A549 (cell line): Measurements from ENCODE around the gene ANK2. TPM values are rescaled to one million over a fixed set of nuclear protein-coding genes. Genes with fewer than 3 reads are reported as not detected.

Source experiments
- ATAC-seq, 2 experiments: fragments of 200-7000 bp in 1 of 2; fragments of >200 bp in 1 of 2; cut with Nextera tagmentation in 1 of 2; cut with Tn5 transposase in 1 of 2; 3 replicates each; pipeline versions ENCODE4 v1.8.0 to v1.9.1; 2018 to 2020; ENCODE audit warnings: mild to moderate bottlenecking in 1 of 2, moderate library complexity in 1 of 2
- CTCF ChIA-PET: fragments of 300-600 bp; sonication (Branson Sonifier 250); formaldehyde crosslinking; extraction: SDS; loops from one replicate; lab custom pipeline; 2021; ENCODE audit warnings: antibody characterized with exemption, inconsistent platforms; lab: Yijun Ruan, JAX
- POLR2A ChIA-PET: fragments of 350-600 bp; formaldehyde crosslinking; extraction: SDS; loops from one replicate; lab custom pipeline; 2021; ENCODE audit warnings: antibody characterized with exemption, inconsistent platforms; lab: Yijun Ruan, JAX
- DNase-seq, 2 experiments: peaks; one replicate each; pipeline versions ENCODE4 v3.0.0 to v3.0.0-alpha.2; 2011 to 2016; ENCODE audit warnings: low read depth in 1 of 2, low spot score in 1 of 2
- FAIRE-seq: peaks from 2 replicates; lab custom pipeline; 2011; peaks lifted over from hg19 to GRCh38; lab: Jason Lieb, UNC
- H3K27ac ChIP-seq, 2 experiments: fragments of >200 bp; sonication (Bioruptor Twin); formaldehyde crosslinking; 3 replicates each; pipeline ENCODE4 v1.5.1; 2016 to 2017
- H3K4me1 ChIP-seq: fragments of >200 bp; sonication (Bioruptor Twin); formaldehyde crosslinking; 3 replicates; pipeline ENCODE4 v1.6.1; 2016
- H3K4me2 ChIP-seq: fragments of >200 bp; sonication (Bioruptor Twin); formaldehyde crosslinking; 3 replicates; pipeline ENCODE4 v1.6.1; 2016
- H3K4me3 ChIP-seq: fragments of >200 bp; sonication (Bioruptor Twin); formaldehyde crosslinking; 3 replicates; pipeline ENCODE4 v1.5.1; 2016
- H3K9me3 ChIP-seq: fragments of >200 bp; sonication (Bioruptor Twin); formaldehyde crosslinking; 3 replicates; pipeline ENCODE4 v1.6.1; 2016
- BHLHE40 ChIP-seq: IDR thresholded peaks from 2 replicates; pipeline ENCODE4 v1.6.1; 2012; ENCODE audit warnings: low read depth, low read length, inconsistent platforms
- CEBPB ChIP-seq, 2 experiments: fragments of >200 bp in 1 of 2; sonication (Bioruptor Twin) in 1 of 2; formaldehyde crosslinking in 1 of 2; IDR thresholded peaks; 2 replicates each; pipeline ENCODE4 v1.6.1; 2012 to 2016
- CHD2 ChIP-seq: fragments of 150-350 bp; IDR thresholded peaks from 2 replicates; pipeline ENCODE4 v1.6.1; 2014; ENCODE audit warnings: low read length; ENCODE audit not compliant: partially characterized antibody
- ELK1 ChIP-seq: fragments of 150-350 bp; IDR thresholded peaks from 2 replicates; pipeline ENCODE4 v1.6.1; 2014; ENCODE audit warnings: low read depth, mild to moderate bottlenecking, low read length
- EP300 ChIP-seq, 2 experiments: fragments of >200 bp; sonication (Bioruptor Twin); formaldehyde crosslinking; IDR thresholded peaks; 2 replicates in 1 of 2; 3 replicates in 1 of 2; pipeline ENCODE4 v1.6.1; 2016 to 2017
- FOSB ChIP-seq: fragments of 250-450 bp; sonication (Bioruptor Pico); IDR thresholded peaks from 2 replicates; pipeline ENCODE4 v1.5.0; 2020; ENCODE audit warnings: mild to moderate bottlenecking, moderate library complexity
- FOXS1 ChIP-seq: fragments of 250-450 bp; sonication (Bioruptor Pico); IDR thresholded peaks from 2 replicates; pipeline ENCODE4 v1.5.0; 2020; ENCODE audit warnings: mild to moderate bottlenecking, moderate library complexity
- HOXB13 ChIP-seq: fragments of 250-450 bp; sonication (Bioruptor Pico); IDR thresholded peaks from 2 replicates; pipeline ENCODE4 v1.5.0; 2020; ENCODE audit warnings: low read depth, mild to moderate bottlenecking, moderate library complexity
- JUN ChIP-seq, 2 experiments: fragments of >200 bp; sonication (Bioruptor Twin); formaldehyde crosslinking; IDR thresholded peaks; 2 replicates in 1 of 2; 3 replicates in 1 of 2; pipeline ENCODE4 v1.6.1; 2016 to 2017
- JUNB ChIP-seq: fragments of >200 bp; sonication (Bioruptor Twin); formaldehyde crosslinking; IDR thresholded peaks from 2 replicates; pipeline ENCODE4 v1.6.1; 2016
- KDM1A ChIP-seq: fragments of 200-600 bp; sonication (generic); IDR thresholded peaks from 2 replicates; pipeline ENCODE4 v1.6.1; 2016; ENCODE audit warnings: low read depth, mild to moderate bottlenecking
- KDM5A ChIP-seq: fragments of 200-600 bp; sonication (generic); IDR thresholded peaks from 2 replicates; pipeline ENCODE4 v1.6.1; 2016; ENCODE audit warnings: antibody characterized with exemption, mild to moderate bottlenecking
- MAX ChIP-seq: IDR thresholded peaks from 2 replicates; pipeline ENCODE4 v1.6.1; 2012
- NPAS2 ChIP-seq: fragments of 250-450 bp; sonication (Bioruptor Pico); IDR thresholded peaks from 2 replicates; pipeline ENCODE4 v1.8.0; 2022; ENCODE audit warnings: mild to moderate bottlenecking, moderate library complexity, borderline replicate concordance
- PBX3 ChIP-seq: IDR thresholded peaks from 2 replicates; pipeline ENCODE4 v1.6.1; 2012
- PHF8 ChIP-seq: fragments of 200-600 bp; sonication (generic); IDR thresholded peaks from 2 replicates; pipeline ENCODE4 v1.6.1; 2016; ENCODE audit warnings: low read depth, mild to moderate bottlenecking, antibody characterized with exemption, moderate library complexity, borderline replicate concordance
- POLR2A ChIP-seq: IDR thresholded peaks from 2 replicates; pipeline ENCODE4 v1.6.1; 2012; ENCODE audit warnings: mild to moderate bottlenecking, low read length
- RAD21 ChIP-seq, 2 experiments: fragments of >200 bp in 1 of 2; sonication (Bioruptor Twin) in 1 of 2; formaldehyde crosslinking in 1 of 2; IDR thresholded peaks in 1 of 2; conservative IDR thresholded peaks in 1 of 2; 2 replicates in 1 of 2; 3 replicates in 1 of 2; pipeline ENCODE4 v1.6.1; 2012 to 2018; ENCODE audit warnings: inconsistent platforms in 1 of 2
- RFX5 ChIP-seq: fragments of 450-650 bp; IDR thresholded peaks from 2 replicates; pipeline ENCODE4 v1.7.1; 2014; ENCODE audit warnings: antibody characterized with exemption, mild to moderate bottlenecking, moderate library complexity
- TFCP2L1 ChIP-seq: fragments of 250-450 bp; sonication (Bioruptor Pico); IDR thresholded peaks from 2 replicates; pipeline ENCODE4 v1.5.0; 2021; ENCODE audit warnings: mild to moderate bottlenecking
- TP53 ChIP-seq: fragments of 250-450 bp; sonication (Bioruptor Pico); IDR thresholded peaks from 2 replicates; pipeline ENCODE4 v1.5.0; 2021; ENCODE audit warnings: mild to moderate bottlenecking, moderate library complexity
- ZFP36 ChIP-seq: fragments of 450-650 bp; IDR thresholded peaks from 2 replicates; pipeline ENCODE4 v1.6.1; 2014; ENCODE audit warnings: borderline replicate concordance; ENCODE audit not compliant: partially characterized antibody
- ZNF302 ChIP-seq: fragments of 250-450 bp; sonication (Bioruptor Pico); IDR thresholded peaks from 2 replicates; pipeline ENCODE4 v1.9.0; 2021; ENCODE audit warnings: inconsistent platforms, mild to moderate bottlenecking, moderate library complexity
- ZSCAN20 ChIP-seq: fragments of 250-450 bp; sonication (Bioruptor Pico); IDR thresholded peaks from 2 replicates; pipeline ENCODE4 v1.8.0; 2022; ENCODE audit warnings: mild to moderate bottlenecking, moderate library complexity
- WGBS: methylation state at CpG from one replicate; pipeline ENCODE4 v1.1.6; 2017; ENCODE audit errors: missing lambda C conversion rate; 5-methylcytosine and 5-hydroxymethylcytosine counted together
- polyA plus RNA-seq, 4 experiments: library from polyadenylated mRNA; depleted of rRNA in 3 of 4; stranded (reverse); fragments of >200 nt; fragmentation: RNase III in 1 of 4; extraction: RNeasy Plus Mini Kit Qiagen cat#74134 plus additional on column Dnase treatment in 1 of 4; gene quantifications; 2 replicates in 3 of 4; 3 replicates in 1 of 4; pipeline ENCODE4 v1.2.3, GENCODE V29; 2011 to 2017

ANK2 gene
- polyA plus RNA-seq, 2 of the 4 experiments (the other 2 are of a cell fraction): 1.4 to 3.1 TPM

GRCh38 chr4:113378836-113379235 lies 329.4 kb downstream of the ANK2 start:
- FAIRE-seq (no peak), ATAC-seq (no peak), DNase-seq (no peak)
- Histone ChIP-seq H3K9me3 (no peaks in the 10 kb centered on the region), H3K4me3 (no peak overlapping the region), H3K4me1 (no peaks in the 10 kb centered on the region), H3K27ac (no peak overlapping the region), H3K4me2 (no peak overlapping the region)
- WGBS: 31% methylated on average over 1 of the region's 1 CpG
- POLR2A ChIA-PET: no interaction called here
- TF ChIP-seq ELK1 (no peak), CHD2 (no peak), MAX (no peak)
- CTCF ChIA-PET: interaction anchor here (0.9 kb wide), 1 partner anchor 14 kb away, joined by 3 read pairs; no protein-coding TSS in a partner anchor

GRCh38 chr4:113382704-113383103 lies 333.3 kb downstream of the ANK2 start:
- Histone ChIP-seq H3K9me3 (no peaks in the 10 kb centered on the region), H3K4me1 (no peaks in the 10 kb centered on the region), H3K4me2 (no peak overlapping the region), H3K4me3 (no peak overlapping the region), H3K27ac (no peak overlapping the region)
- ChIA-PET POLR2A (no interaction called here), CTCF (interaction anchor here (1.8 kb wide), 1 partner anchor 12 kb away, joined by 6 read pairs; no protein-coding TSS in a partner anchor)
- TF ChIP-seq HOXB13: no peak
- no peak for TF ChIP-seq KDM5A
- TF ChIP-seq PHF8: no peak
- no peak for TF ChIP-seq EP300 (IDR thresholded peaks at IDR 0.05)
- TF ChIP-seq ZNF302 (CRISPR knock-in tag): no peak
- TF ChIP-seq FOXS1 (CRISPR knock-in tag): no peak
- no peak for TF ChIP-seq ZSCAN20 (CRISPR knock-in tag)
- no peak for TF ChIP-seq PBX3
- no peak for TF ChIP-seq NPAS2 (CRISPR knock-in tag)
- no peak for TF ChIP-seq CEBPB (IDR thresholded peaks at IDR 0.05)
- TF ChIP-seq JUNB: no peak
- TF ChIP-seq JUN (IDR thresholded peaks at IDR 0.05): no peak
- TF ChIP-seq TP53 (CRISPR knock-in tag): no peak
- no peak for TF ChIP-seq TFCP2L1
- TF ChIP-seq RFX5: no peak
- no peak for TF ChIP-seq ZFP36
- TF ChIP-seq RAD21 (conservative IDR thresholded peaks at IDR 0.05 in 1 of 2, IDR thresholded peaks at IDR 0.05 in 1 of 2): no peak
- WGBS: 83% methylated on average over 1 of the region's 1 CpG
- no peak for ATAC-seq
- DNase-seq: no peak
- no peak for FAIRE-seq

GRCh38 chr4:113383111-113383785 lies 333.8 kb downstream of the ANK2 start:
- Histone ChIP-seq H3K4me1 (no peaks in the 10 kb centered on the region), H3K4me2 (no peak overlapping the region), H3K27ac (no peak overlapping the region), H3K9me3 (no peaks in the 10 kb centered on the region), H3K4me3 (no peak overlapping the region)
- CTCF ChIA-PET: interaction anchor here (1.2 kb wide), 1 partner anchor 12 kb away, joined by 3 read pairs; no protein-coding TSS in a partner anchor
- WGBS: 75% methylated on average over 5 of the region's 5 CpGs
- FAIRE-seq (no peak), ATAC-seq (no peak), DNase-seq (no peak)
- POLR2A ChIA-PET: no interaction called here
- no peak for TF ChIP-seq EP300 (IDR thresholded peaks at IDR 0.05)
- TF ChIP-seq POLR2A: no peak
- no peak for TF ChIP-seq KDM1A
- TF ChIP-seq NPAS2 (CRISPR knock-in tag): no peak
- TF ChIP-seq FOSB: no peak
- TF ChIP-seq BHLHE40: no peak
